NK-92 treated with Interleukin-12 subunit alpha and Interleukin-12 subunit beta, amount 100 ng/mL, for 24 hours (cell line): Measurements from ENCODE around the gene IGSF23.

Source experiments
- DNase-seq: peaks from one replicate; lab custom pipeline; 2025; lab: John Stamatoyannopoulos, UW

Gene IGSF23, protein sequence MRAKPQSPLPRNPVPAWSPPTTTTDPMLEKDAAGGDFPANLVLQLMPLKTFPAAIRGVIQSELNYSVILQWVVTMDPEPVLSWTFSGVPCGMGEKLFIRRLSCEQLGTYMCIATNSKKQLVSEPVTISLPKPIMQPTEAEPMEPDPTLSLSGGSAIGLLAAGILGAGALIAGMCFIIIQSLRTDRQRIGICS

DNA sequence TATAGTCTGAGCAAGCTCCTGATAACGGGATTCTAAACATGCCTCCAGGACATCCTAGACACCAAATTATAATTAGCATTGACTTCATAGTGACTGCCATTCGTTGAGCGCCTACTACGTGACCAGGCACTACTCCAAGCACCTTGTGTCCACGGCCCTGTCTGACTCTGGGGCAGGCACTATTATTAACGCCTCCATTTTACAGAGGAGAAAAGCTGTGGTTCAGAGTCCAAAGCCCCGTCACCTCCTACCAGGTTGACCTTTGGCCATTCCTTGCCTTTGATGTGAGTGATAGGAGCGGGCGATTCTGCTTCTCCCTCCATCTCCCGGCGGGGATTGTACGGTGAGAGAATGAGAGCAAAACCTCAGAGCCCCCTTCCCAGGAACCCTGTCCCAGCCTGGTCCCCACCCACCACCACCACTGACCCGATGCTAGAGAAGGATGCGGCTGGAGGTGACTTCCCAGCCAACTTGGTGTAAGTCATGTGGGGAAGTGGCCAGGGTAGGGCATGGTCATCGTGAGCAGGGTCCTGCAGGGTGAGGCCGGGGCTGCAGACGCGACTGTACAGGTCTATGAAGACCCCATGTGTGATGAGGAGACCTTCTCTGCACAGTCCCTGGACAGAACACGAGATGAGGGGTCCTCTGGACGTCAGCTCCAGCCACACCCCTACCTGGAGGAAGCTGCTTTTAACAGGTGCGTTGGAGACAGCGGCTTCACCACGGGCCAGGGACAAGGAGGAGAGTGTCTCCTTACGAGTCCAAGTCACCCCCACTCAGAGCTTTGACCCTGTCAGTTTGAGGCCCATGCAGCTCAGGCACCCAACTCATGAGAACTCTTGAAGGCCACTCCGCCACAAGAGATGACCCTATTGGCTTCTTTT lies at the start of gene IGSF23:
Gene IGSF23, plus strand, starts transcription at position 269 of the 884 bp plus-strand sequence. Its CDS starts 83 bp downstream, at position 352.
- DNase-seq, result no peak

DNA sequence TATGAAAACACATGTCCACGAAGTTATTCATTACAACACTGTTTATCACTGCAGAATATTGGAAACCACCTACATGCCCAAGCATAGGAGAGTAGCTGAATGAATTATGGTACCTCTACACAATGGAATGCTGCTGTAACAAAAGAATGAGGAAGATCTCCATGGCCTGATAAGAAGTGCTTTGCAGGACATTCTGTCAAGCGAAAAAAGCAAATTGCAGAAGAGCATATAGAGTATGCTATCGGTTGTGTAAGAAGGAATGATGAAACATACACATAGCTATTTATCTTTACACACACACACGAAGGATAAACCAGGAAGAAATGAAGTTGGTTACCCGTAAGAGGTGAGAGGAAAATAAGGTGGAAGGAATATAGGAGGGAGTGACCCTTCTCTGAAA lies 46.4 kb upstream of the IGSF23 start:
- DNase-seq, result no peak

DNA sequence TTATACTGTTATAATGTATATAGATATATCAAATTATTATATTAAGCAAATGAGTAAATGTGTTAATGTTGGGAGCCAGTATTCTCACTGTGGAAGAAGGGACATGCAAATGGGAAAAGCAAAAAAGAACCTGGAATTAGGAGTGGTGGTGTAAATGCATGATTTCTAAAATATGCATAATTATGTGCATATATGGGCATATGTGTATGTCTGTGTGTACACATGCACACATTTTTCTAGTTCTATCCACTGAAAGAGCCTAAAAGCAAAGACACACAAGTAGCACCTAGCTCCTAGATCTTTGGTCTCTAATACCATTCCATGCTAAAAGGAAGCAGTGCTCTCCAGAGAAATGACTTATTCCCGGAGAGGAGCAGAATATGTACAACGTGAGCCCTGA lies 45.6 kb upstream of the IGSF23 start:
- no peak for DNase-seq

DNA sequence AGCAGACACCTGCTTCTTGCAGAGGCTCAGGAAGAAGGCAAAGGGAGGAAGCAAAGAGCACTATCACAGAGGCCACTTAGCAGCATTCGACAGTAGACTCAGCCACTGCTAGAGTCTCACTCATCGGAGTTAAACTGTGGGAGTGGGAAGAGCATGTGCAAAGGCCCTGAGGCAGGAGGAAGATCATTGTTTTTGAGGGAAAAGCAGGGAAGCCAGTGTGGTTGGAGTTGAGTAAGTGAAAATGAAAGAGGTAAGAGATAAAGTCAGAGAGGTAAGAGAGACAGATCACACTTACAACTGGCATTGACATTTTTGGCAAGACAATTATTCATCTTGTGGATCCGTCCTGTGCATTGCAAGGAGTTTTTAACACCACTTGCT lies 42.8 kb upstream of the IGSF23 start:
- DNase-seq, result no peak

DNA sequence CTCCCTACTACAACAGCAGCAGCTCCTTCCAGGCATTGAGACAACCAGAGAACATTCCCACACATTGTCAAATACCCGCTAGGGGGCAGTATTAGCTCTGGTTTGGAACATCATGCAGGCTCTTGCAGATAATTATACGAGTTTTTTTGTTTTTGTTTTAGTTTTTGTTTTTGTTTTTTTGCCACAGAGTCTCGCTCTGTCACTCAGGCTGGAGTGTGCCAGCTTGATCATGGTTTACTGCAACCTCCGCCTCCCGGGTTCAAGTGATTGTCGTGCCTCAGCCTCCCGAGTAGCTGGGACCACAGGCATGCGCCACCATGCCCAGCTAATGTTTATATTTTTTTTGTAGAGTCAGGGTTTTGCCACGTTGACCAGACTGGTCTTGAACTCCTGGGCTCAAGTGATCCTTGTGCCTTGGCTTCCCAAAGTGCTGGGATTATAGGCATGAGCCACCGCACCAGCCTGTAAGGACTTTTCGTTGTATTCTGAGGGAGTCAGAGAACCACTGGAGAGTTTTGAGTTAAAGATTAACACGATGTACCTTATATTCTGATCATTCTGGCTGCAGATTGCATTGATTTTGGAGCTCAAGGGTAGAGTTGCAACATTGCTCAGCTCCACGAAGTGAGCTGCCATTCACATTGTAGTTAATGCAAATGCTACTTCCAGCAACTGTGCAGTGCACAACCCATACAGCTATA lies 42.2 kb upstream of the IGSF23 start:
- DNase-seq, result peak; percentile 35

DNA sequence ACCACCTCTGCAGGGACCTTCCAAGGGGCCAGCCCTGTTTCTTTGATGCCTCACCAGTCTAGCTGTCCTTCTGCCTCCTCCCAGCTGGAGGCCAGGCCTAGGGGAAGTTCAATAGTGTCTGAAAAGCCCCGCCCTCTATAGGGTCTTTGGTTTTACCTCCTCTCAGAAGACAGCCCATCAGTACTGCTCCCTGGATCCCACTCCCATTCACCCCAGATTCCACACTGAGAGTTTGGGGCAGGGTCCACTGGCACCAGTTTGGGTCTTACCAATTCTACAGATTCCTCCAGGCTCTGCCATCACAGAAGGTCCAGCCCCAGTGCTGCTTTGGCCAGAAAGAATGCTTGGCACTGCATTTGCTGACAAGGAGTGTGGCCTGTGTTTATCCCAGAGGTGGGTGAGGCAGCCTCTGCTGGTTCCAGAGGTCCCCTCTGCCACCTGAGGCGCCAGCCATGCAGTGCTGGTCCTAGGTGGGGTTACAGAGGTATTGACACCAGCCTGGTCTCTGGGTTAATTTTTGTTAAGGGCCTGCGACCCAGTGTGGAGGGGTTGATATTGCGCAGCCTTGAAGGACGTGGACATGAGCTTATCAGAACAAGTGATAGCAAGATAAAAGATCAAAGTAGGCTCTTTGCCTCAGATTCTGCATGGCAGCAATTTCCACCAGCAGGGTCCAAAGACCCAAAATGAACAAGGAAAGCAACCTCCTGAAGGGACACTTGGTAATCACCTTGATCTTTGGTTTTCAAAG lies 41.4 kb upstream of the IGSF23 start:
- DNase-seq, result no peak

DNA sequence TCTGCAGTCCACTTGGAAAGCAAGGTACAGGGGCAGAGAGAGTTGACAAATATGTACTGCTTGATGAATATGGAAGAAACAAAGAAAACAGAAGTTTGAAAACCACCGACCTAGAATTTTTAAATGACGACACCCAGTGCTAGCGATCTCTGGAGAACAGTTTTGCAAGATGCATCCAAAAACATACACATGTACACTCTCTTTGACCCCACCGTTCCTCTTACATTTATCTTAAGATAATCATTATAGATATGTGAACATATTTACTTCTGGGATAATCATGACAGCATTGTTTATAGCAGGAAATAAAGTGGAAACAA lies 40.8 kb upstream of the IGSF23 start:
- DNase-seq, result no peak

DNA sequence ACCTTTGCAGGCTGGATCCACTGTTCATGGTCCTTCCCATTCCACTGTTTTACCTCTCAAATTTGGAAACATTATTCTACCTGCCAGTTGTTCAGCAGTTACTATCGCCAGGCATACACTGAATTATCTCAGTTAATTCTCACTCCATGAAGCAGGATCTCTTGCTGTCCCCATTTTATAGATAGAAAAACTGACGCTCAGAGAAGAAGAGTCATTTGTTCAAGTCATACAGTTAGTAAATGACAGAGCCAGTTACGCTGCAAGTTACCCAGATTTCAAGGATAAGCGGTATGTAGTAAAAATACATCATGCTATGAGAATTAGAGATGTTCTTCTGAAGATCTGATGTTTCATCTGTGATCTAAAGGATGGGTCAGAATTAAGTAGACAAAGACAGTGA lies 40.2 kb upstream of the IGSF23 start:
- no peak for DNase-seq

DNA sequence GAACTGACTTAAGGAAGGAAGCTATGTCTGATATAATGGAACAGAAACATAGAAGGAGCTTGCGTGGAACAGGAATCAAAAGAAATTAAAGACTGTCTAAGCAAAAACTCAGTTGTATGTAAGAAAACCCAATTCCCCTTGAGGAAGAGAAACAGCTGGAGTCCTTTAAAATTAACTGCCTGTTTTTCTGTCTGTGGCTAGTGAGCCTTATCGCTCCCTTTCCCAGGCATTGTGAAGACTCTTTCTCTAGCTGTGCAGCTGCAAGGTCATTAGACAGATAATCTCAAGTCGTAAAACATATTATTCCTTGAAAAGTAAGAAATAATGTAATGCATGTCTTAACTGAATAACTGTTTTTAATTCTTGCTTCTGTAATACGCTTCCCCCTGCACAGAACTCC lies 39.7 kb upstream of the IGSF23 start:
- DNase-seq, result no peak

DNA sequence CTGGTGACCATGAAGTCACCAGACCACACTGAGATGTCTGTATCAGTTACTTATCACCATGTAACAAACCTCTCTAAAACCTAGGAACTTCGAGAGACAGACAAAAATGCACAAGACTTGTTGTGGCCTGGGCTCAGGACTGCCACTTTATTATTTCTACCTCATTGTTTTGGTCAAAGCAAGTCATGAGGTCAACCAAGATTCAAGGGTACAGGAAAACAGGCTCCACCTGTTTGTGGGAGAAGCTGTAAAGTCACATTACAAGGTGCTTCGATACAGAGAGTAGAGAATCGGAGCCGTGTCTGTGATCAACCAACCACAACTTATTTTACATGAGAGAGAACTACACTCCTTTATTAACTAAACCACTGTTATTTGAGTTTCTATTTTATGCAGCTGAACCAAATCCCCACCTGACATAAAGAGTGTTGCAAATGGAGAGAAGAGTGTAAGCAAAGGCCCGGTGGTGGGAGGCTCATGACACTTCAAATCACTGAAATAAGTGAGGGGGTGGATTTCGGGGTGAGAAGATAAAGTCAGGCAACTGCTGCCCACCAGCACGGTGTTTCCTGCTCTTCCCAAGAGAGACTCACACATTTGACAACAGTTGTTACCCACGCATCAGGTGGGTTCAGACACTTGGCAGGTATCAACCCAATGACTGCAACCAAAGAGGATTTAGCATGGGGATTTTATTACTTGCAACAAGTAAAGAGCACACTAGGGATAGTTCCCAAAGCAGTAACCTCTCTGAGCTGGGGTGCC lies 39.0 kb upstream of the IGSF23 start:
- DNase-seq, result no peak

DNA sequence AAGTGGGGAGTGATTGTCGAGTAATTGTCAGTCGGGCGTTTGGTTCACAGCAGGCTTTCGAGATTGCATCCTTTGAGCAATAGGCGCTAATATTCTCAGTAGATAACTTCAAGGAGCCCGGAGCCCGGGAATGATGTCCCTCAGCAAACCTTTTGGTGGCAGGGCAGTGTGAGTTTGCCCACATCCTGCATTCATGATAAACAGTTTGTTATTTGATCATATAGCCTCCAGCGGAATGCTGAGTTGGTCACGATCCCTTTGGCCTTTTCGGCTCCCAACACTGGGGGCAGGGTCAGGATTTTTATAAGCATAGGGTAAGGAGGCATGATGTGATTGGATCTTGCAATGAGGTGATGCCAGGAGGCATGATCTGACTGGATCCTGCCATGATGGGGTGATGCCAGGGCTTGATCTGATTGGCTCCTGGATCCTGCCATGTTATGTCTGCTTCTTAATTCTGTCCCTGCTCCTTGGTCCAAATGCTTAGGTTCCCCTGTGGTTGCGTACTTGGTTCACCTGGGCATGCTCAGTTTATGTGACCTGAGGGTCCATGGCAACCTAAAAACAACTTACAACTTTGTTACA lies 38.2 kb upstream of the IGSF23 start:
- DNase-seq, result no peak

DNA sequence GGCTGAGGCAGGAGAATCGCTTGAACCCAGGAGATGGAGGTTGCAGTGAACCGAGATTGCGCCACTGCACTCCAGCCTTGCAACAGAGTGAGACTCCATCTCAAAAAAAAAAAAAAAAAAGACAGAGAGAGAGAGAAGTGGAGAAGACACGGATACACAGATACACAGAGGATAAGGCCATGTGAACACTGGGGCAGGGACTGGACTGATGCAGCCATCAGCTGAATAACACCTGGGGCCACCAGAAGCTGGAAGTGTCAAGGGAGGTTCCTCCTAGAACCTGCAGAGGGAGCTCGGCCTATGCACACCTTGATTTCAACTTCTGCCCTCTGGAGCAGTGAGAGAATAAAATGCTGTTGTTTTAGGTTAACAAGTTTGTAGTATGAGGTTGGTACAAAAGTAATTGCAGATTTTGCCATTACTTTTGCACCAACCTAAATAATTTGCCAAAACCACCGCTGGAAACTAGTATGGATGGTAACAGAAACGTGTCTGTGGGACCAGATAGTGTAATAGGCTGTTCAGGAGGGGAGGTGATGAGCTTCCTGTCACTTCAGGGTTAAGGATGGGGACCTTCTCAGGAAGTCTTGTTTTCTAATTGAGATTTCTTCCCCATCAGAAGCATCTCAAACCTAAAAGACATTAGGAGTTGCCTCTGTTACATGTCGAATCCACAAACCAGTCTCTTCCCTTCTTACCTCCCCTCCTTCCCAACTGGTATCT lies 36.4 kb upstream of the IGSF23 start:
- DNase-seq, result peak; percentile 16

DNA sequence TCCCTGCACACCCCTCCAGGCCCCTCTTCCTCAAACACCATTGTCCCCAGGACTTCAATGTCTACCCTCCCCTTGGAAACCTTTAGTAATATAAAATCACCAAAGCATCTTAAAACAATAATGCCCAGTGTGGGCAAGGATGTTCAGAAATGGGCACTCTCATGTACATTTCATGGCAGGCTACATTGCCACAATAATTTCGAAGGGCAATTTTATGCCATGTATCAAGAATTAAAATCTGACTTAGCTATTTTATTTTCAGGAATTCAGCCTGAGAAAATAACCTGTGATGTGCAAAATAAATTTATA lies 35.8 kb upstream of the IGSF23 start:
- no peak for DNase-seq

DNA sequence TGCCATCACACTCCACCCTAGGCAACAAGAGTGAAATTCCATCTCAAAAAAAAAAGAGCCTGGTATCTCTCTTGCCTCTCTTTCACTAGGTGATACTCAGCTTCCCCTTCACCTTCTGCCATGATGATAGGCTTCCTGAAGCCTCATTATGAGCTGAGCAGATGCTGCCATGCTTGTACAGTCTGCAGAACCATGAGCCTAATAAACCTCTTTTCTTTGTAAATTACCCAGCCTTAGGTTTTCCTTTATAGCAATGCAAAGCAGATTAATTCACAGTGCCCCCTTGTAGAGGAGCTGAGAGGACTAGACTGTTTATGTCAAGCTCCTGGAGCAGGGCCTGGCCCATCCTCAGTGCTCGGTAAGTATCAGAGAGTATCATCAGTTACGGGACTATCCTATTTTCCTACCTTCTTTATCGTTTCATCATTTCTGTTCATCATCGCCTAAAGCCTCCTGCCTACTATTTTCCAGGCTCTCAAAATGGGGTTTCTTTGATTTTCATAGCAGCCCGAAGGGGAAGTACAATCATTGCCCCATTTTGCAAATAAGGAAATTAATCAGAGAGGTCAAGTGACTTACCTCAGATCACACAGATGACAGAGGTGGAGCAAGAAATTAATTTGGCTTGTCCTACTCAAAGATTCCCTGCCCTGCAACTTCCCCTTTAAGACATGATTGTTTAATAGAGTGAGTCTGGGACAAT lies 33.5 kb upstream of the IGSF23 start:
- DNase-seq, result no peak

DNA sequence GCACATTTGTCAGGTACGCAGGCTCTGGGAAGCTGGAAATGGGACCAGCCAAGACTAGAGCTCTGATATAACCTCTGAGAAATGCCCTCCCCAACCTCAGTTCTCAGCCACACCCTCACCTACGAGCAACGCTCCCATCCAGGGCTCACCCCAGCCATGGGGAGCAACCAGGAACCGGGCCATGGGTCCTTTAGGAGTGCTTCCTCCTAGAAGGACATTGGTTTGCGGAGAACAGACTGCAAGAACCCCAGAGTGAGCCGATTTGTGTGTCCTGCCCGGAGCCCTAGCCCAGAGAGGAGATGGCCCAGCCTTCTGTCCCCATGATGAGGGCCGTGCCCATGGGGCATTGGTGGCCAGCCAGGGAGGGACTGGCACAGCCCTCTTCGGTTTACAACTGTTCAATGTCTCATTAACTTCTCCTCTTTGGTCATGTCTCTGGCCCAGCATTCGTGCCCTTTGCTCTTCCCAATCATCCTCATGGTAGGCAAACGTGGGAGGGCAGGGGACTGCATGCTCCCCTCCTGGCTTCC lies 32.9 kb upstream of the IGSF23 start:
- no peak for DNase-seq

DNA sequence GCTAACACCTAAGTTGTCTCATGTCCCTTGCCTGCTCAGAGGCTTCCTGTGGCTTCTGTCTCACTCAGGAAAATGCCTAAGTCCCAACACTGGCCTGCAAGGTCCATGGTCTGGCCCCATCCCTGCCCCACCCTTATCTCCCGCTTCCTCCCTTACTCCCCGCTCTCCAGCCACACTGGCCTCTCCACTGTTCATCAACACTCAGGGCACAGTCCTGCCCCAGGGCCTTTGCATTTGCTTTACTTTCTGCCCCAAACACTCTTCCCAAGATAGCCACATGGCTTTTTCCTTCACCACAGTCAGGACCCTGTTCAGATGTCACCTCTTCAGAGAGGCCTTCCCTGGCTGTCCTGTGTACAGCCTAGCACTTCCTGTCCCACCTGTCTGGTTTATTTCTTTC lies 32.1 kb upstream of the IGSF23 start:
- DNase-seq, result no peak

DNA sequence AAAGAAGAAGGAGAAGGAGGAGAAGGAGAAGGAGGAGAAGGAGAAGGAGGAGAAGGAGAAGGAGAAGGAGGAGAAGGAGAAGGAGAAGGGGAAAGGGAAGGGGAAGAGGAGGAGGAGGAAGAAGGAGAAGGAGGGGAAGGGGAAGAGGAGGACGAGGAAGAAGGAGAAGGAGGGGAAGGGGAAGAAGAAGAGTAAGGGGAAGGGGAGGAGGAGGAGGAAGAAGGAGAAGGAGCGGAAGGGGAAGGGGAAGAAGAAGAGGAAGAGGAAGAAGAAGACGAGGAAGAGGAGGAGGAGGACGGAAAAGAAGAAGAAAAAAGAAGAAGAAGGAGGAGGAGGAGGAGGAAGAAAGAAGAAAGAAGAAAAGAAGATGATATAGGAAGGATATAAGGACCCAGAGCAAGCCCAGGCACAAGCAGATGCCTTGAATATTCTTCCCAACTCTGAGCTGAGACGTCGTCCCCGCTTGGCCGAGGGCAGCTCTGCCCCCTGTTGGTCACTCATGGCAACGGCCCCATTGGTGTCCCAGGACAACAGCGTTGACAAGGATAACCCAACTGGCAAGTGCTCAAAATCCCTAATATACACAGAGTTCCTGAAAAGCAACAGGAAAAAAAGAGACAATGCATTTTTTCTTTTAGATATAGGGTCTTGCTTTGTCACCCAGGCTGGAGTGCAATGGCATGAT lies 30.6 kb upstream of the IGSF23 start:
- no peak for DNase-seq

DNA sequence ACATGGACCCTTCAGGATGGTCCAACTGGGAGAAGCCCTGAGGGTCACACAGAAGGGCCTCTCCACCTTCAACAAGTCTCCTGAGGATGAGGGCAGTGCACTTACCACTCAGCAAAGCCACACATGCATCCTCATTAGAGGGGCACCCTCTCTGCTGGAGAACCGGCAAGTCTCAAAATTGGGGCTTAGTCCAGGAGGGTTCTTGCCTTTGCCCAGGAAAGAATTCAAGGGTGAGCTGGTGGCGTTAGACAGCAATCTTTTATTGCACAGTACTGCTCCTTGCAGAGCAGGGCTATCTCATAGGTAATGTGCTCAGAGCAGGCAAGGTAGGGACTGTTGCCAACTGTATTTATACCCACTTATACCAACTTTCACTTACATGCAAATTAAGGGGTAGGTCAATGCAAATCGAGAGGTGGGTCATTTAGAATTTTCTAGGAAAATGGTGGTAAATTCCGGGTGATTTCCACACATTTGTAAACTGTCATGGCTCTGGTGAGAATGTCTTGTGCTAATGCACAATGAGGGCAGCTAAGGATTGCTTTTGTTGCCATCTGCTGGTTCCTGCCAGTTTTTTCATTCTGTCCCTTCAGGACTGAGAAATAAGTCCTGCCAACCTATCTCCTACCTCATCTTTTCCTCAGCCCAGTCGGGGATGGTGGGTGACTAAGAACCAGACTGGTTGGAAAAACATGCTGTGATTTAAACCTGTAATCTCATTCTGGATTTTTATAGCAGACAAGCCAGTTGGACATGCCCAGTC lies 27.8 kb upstream of the IGSF23 start:
- no peak for DNase-seq
